ENCODE measurements around the gene CIAO3.

CIAO3 gene

DNA sequence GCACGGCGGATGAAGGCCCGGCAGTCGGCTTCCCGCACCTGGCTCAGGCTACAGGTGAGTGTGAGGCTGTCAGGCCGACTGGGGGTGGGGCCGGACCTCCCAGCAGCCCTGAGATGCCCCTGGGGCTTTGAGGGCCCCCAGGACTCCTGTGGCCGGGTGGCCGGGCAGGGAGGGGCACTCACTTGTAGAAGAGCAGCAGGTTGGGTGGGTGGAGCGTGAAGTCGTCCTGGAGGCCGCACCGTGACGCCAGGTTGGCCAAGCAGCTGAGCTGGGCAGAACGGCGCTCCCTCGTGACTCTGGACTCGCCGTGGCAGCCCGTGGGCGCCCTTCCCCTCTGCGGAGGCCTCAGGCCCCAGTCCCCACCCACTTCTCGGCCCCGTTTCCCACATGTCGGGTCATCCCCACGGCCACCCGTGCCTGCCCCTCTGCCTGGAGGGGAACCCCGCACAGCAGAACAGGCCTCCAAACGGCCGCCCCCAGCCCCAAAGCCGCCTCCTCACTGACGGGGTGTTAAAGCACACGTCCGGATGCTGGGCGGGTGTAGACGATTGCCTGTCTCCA, 34.5 kb upstream of the CIAO3 start:
- no peak for DNase-seq (ENCODE audit: low read depth in 2 of 2)

DNA sequence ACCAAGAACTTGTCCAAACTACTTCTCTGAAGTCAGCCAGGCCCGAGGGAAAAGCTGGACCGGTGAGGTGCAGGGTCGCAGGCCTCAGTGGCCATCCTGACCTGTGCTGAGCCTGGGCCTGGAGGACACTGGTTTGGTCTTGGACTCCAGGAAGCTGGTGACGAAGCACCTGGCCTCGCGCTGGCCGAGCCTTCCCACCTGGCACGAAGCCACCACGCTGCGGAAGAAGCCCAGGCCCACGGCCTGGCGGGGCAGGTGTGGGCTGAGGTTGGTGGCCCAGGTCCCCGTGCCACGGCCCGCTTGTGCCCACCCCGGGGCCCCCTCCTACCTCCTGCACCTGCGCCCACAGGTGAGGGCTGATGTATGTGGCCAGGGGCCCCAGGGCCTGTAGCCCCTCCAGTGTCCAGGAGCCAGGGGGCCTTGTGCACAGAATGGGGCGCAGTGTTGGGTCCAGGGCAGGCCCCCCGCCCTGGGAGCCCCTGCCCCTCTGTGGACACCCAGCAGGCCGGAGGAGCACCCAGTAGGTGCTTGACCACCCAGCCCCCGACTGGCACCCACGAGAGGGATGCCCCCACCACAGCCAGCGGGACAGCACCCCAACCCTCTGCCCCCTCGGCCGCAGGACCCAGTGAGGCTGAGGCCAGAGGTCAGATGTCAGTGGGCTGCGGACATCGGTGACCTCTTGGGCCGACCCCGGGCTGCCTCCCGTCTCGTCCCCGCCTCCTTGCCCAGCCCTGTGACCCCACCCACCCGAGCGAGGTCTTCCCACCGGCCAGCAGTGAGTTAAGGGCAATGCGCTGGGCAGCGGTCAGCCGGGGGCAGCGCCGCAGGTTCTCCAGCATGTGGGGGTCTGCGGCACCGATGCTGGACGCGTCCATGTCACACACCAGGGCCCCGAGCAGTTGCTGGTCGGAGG, 33.5 kb upstream of the CIAO3 start:
- DNase-seq (ENCODE audit: low read depth in 2 of 2): no peak

DNA sequence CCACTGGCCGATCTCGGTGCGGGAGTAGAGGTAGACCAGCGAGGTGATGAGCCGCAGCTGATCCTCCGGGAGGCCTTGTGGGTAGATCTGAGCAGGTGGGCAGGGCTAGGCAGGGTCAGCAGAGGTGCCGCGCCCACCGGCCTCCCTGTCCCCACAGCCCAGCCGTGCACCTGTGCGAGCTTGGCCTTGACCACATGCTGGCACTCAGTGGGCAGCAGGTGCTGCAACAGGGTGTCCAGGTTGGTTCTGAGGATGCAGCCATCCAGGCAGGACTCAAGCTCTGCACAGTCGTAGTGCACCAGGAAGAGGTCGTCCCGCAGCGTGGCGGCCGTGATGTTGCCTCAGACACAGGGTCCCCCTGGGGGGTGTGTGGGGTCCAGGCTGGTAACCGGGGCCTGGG, 32.2 kb upstream of the CIAO3 start:
- no peak for DNase-seq (ENCODE audit: low read depth in 2 of 2)

DNA sequence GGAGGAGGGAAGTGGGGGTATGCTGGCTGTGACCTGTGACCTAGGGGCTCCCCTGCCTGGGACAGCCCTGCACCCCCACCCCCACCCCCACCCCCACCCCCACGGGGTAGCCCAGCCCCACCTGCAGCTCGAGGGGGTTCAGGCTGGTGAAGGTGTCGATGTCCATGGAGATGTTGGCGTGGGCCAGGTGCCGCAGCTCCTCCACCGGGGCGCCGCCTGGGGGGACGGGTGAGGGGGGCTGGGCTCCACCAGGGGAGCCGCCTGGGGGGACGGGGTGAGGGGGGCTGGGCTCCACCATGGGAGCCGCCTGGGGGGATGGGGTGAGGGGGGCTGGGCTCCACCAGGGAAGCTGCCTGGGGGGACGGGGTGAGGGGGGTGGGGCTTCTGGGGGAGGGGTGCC, 29.6 kb upstream of the CIAO3 start:
- no peak for DNase-seq (ENCODE audit: low read depth in 2 of 2)

DNA sequence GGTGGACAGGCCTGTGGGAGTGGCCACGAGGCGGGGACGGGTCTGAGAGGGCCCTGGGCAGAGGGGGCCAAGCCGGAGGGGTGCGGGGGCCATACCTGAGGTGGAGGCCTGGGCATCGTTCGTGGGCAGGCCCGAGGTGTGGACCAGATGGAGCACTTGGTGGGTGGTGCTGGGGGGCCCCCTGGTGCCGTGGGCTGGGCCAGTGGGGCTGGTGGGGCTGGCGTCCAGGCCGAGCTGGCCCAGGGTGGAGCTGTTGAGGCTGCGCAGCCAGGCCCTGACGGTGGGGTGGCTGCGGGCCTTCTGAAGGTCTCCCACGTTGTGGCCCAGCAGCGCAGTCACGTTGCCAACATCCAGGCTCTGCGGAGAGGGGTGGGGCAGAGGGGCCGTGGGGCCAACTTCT, 29.1 kb upstream of the CIAO3 start:
- no peak for DNase-seq (ENCODE audit: low read depth in 2 of 2)

DNA sequence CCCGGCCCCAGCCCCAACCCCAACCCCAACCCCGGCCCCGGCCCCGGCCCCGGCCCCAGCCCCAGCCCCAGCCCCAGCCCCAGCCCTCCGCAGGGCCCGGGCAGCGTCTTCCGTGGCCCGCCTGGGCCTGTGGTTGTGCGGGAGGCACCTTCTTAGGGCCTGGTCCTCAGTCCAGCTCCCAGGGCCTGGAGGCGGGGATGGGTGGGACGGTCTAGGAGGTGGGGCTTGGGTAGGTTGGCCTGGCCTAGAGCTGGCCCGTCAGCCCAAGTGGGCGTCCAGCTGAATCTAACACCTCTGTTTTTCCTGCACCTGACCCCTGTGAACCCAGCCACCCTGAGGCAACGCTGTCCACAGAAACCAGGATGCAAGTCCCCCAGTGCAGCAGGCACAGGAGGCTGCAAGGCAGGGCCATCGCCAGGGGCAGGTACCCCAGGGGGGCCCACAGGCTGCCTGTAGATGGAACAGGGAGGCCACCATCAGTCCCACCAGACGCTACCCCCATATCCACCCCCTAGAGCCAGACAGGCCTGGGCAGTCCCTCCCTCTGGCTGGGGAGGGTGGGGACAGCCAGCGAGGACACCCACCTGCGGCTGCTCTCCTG, 28.5 kb upstream of the CIAO3 start:
- DNase-seq (ENCODE audit: low read depth in 2 of 2): no peak

DNA sequence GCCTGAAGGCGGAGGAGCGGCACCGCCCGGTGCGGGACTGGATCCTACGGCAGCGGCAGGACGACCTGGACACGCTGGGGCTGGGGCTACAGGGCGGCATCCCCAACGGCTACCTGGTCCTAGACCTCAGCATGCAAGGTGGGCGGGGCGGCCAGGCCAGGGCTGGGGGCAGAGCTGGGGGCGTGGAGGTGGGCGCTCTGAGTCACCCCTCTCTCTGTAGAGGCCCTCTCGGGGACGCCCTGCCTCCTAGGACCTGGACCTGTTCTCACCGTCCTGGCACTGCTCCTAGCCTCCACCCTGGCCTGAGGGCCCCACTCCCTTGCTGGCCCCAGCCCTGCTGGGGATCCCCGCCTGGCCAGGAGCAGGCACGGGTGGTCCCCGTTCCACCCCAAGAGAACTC, 27.6 kb upstream of the CIAO3 start:
- no peak for DNase-seq (ENCODE audit: low read depth in 2 of 2)

DNA sequence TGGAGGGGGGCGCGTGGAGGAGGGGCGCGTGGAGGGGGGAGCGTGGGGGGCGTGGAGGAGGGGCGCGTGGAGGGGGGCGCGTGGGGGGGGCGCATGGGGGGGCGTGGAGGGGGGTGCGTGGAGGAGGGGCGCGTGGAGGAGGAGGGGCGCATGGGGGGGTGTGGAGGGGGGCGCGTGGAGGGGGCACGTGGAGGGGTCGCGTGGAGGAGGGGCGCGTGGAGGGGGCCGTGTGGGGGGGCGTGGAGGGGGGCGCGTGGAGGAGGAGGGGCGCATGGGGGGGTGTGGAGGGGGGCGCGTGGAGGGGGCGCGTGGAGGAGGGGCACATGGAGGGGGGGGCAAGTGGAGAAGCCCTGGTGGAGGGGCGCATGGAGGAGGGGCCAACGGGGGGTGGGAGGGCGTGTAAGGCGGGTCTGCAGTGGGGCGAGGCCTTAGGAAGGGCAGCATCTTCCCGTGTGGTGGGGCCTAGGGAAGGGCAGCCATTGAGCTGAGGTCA, 27.0 kb upstream of the CIAO3 start:
- no peak for DNase-seq (ENCODE audit: low read depth in 2 of 2)

DNA sequence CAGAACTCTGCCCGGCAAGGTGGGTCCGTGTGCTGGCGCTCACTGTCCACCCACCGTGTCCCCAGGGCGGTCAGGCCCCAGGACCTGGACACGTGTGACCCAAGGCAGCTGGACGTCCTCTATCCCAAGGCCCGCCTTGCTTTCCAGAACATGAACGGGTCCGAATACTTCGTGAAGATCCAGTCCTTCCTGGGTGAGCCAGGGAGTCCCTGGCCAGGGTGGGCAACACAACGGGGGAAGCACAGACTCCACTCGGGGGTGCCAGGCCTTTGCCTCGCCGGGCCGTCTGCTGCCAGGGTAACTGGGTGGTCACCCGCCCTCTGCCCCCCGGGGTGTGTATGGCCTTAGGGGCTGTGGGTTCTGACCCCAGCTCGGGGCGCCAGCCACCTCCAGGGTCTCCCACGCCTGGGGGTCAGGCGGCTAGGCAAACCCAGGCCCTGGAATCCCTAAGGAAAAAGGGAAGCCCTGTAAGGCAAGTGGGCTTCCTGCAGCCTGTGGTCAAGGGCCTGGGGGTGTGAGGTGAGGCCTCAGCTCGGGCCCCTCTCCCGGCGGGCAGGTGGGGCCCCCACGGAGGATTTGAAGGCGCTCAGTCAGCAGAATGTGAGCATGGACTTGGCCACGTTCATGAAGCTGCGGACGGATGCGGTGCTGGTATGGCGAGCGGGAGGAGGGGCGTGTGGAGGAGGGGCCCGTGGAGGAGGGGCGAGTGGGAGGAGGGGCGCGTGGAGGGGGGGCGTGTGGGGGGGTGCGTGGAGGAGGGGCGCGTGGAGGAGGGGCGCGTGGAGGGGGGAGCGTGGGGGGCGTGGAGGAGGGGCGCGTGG, 26.2 kb upstream of the CIAO3 start:
- no peak for DNase-seq (ENCODE audit: low read depth in 2 of 2)

DNA sequence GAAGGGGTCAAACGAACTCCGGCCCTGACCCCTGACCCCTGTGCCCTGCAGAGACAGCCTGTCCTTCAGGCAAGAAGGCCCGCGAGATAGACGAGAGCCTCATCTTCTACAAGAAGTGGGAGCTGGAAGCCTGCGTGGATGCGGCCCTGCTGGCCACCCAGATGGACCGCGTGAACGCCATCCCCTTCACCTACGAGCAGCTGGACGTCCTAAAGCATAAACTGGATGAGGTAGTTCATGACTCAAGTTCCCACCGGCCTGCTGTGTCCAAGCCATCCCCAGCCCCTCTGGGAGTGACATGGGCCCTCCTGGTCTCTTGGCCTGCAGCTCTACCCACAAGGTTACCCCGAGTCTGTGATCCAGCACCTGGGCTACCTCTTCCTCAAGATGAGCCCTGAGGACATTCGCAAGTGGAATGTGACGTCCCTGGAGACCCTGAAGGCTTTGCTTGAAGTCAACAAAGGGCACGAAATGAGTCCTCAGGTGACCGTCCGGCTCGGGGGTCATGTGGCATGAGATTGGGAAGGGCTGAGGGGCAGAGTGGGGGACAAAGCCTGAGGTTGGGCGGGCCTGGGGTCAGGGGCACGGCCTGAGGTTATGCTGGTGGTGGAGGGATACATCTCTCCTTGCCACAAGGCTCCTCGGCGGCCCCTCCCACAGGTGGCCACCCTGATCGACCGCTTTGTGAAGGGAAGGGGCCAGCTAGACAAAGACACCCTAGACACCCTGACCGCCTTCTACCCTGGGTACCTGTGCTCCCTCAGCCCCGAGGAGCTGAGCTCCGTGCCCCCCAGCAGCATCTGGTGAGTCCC, 25.4 kb upstream of the CIAO3 start:
- DNase-seq (ENCODE audit: low read depth in 2 of 2): no peak

DNA sequence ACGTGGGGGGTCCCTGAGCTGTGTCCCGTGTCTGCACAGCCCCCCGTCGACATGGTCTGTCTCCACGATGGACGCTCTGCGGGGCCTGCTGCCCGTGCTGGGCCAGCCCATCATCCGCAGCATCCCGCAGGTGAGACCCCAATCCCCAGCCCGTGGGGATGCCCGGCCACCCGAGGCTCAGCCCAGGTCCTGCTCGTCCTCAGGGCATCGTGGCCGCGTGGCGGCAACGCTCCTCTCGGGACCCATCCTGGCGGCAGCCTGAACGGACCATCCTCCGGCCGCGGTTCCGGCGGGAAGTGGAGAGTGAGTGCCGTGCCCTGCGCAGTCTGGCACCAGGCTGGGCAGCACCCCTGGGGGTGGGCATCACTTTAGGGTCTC, 24.7 kb upstream of the CIAO3 start:
- DNase-seq (ENCODE audit: low read depth in 2 of 2): no peak

DNA sequence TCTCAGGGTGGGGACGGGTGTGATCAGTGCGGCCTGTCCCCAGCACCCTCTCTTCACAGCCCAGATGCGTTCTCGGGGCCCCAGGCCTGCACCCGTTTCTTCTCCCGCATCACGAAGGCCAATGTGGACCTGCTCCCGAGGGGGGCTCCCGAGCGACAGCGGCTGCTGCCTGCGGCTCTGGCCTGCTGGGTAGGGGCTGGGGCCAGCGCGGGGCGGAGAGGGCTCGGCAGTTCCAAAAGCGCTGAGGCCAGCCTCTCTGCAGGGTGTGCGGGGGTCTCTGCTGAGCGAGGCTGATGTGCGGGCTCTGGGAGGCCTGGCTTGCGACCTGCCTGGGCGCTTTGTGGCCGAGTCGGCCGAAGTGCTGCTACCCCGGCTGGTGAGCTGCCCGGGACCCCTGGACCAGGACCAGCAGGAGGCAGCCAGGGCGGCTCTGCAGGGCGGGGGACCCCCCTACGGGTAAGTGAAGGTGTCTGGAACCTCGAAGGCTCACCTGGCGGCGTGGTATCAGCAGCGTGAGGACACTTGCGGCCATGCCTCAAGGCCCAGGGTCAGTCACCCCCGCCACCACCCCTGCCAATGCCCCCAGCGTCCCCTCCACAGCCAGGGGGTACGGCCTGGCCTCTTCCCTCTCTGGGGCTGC, 24.2 kb upstream of the CIAO3 start:
- DNase-seq (ENCODE audit: low read depth in 2 of 2): no peak

DNA sequence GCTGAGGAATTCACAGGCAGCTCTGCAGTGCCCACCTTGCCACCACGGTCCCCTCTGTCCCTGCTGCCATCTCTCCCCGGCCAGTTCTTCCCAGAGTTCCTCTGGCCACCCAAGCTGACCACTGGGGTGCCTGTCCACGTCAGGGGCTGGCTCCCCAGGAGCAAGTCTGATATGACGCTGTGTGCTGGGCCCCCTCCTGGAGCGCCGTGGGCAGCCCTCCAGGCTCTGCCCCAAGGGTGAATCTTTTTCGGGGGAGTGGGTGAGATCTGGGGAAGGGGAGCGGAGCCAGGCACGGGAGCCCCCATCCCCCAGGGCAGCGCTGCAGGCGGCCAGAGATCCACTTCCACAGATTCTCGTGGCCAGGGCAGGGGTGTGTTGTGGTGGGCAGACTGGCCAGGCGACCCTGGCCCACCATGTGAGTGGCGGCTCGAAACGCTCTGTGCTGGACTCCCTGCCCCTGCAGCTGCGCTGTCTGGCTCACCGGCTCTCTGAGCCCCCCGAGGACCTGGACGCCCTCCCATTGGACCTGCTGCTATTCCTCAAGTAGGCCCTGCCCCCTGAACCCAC, 23.5 kb upstream of the CIAO3 start:
- no peak for DNase-seq (ENCODE audit: low read depth in 2 of 2)

DNA sequence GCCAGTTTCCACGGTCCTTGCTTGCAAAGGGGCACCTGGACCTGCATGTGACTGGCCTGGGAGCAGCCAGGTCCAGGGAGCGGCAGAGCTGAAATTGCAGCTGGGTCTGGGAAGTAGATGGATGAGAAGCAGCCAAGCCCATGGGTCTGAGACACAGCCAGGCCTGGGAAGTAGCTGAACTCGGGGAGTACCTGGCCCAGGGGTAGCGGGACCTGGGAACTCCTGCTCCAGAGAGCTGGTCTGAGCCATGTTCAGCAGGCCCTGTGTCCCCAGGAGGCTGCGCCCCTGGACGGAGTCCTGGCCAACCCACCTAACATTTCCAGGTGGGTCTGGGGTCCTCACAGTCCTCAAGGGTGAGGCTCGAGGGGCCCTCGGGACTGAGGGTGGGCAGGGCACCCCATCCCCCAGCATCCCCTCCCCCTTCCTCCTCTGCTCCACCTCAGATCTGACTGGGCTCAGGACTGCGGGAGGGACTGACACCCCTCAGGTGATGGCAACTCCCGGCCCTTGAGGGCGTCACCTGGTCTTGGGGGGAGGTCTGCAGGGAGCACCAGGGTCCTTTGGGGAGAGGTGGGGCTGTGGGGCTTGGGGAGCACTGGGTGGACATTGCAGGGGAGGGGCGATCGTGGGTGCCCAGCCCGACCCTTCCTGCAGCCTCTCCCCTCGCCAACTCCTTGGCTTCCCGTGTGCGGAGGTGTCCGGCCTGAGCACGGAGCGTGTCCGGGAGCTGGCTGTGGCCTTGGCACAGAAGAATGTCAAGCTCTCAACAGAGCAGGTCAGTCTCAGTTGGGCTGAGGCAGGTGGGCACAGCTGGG, 22.8 kb upstream of the CIAO3 start:
- DNase-seq (ENCODE audit: low read depth in 2 of 2): no peak

DNA sequence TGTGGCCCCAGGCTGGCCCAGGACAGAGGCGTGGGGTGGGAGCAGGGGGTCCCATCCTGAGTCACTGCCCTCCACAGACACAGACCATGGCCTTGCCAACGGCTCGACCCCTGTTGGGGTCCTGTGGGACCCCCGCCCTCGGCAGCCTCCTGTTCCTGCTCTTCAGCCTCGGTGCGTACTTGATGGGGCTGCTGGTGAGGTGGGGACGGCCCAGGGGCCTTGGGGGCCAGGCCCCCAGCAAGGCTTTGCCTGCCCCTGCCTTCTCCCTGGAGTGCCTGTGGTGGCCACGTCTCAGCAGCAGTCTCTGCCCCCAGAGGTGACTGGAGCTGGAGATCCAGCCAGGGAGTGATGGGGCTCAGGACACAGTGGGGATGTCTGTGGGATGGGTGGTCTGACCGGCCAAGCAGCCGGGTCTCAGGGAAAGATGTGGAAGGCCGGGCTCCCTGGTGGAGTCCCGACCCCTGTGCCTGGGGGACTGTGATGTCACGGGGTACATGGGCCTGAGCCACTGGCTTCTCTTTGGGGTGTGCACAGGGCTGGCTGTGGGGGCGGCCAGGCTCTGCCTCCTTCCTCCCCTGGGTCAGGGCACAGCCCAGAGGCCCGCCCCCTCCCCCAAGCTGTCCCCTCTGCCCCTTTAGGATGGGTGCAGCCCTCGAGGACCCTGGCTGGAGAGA, 21.9 kb upstream of the CIAO3 start:
- no peak for DNase-seq (ENCODE audit: low read depth in 2 of 2)

DNA sequence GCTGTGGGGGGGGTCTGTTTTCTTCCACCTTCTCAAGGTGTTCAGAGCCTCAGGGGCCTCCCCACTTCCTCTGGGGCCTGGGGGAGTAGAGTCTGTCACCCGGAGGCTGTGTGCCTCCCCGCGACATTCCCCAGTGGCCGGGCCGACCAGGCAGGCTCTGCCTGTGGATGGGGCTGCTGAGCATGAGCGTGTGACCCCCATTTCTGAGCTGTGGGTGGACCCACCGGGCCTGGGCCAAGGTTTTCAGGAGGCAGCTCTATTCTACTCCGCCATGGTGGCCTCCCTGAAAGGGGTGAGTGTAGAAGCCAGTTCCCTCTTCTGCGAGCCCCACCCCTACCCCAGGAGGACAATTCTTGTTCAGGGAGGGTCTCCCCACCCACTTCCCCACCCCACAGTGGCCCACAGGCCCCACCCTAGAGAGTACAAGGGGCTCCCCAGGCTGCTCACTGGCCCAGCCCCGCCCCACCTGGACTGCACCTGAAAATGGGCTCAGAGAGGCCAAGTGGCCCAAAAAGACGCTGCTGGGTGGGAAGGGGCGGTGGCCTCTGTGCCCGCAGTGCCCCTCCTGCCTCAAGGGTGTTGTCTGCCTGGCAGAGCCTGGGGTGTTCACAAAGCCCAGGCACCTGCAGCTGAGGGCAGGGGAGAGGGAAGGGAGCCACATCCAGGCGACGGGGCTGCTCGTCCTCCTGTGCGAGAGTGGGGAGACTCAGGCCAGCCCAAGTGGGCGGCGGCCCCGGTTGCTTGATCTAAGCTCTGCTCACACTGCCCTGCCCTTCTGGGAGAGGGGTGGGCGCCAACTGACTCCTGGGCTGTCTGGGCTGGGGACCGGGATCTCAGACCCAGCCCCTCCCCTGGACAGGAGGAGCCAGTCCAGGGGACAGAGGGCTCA, 21.1 kb upstream of the CIAO3 start:
- DNase-seq (ENCODE audit: low read depth in 2 of 2): no peak

DNA sequence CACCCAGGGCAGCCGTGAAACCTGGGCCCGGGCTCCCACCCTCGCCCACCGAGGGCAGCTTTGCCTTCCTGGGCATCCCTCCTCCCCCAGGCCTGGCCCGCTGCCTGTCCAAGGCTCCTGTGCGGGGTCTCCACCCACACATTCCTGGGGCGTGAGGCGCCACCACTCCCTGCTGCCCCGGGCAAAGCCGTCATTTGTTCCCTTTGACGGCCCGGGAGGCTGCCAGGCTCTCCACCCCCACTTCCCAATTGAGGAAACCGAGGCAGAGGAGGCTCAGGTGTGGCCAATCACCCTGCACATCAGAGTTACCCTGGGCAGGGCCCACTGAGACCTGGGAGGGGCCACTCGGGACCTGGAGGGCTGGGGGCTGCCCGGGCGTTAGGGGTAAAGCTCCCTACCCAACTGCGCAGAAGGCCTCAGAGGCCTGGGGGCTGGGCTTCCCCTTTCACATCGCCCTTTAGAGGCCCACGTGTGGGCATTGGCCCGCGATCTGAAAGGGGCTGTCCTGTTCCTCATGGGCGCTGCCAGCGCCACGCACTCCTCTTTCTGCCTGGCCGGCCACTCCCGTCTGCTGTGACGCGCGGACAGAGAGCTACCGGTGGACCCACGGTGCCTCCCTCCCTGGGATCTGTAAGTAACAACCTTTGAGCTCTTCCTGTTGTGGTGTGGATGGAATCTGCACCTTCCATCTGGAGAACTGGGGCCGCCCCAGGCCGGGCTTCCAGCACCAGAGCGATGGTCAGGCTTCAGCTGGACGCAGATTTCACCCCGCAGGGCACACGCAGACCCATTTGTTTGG, 19.9 kb upstream of the CIAO3 start, which contains the start of gene MSLN:
TSS of gene MSLN (plus strand) at position 190 of the 799 bp plus-strand sequence. CDS start 1,947 bp downstream, outside the sequence.
- no peak for DNase-seq (ENCODE audit: low read depth in 2 of 2)

Measured in fibroblast of skin of left biceps (primary cell).